ENCODE measurements around the gene ALG2. TPM values are rescaled to one million over a fixed set of nuclear protein-coding genes. Genes with fewer than 3 reads are reported as not detected.

The ALG2 gene
- total and polyA plus RNA-seq, 9 of the 15 experiments (the other 6 are each of a cell fraction or from before 2014, with no cell fraction given): 4.9 to 41.9 (median 20.2) TPM

- Histone ChIP-seq H3K9ac (ENCODE audit: insufficient read depth in 1 of 2, low read depth in 2 of 2, low read length in 2 of 2) (no peak overlapping the region), H3K4me2 (ENCODE audit: insufficient read depth, low read length) (no peak overlapping the region), H3K27me3 (ENCODE audit: control insufficient read depth in 2 of 2, insufficient read depth in 2 of 2, low read length in 2 of 2) (no peaks in the 10 kb centered on the region), H4K20me1 (replicated peaks; ENCODE audit: control insufficient read depth, insufficient read depth, low read length) (no peaks in the 10 kb centered on the region), H3K9me1 (ENCODE audit: control insufficient read depth, insufficient read depth, low read length) (no peaks in the 10 kb centered on the region), H2AFZ (ENCODE audit: low read depth, low read length) (no peak overlapping the region), H3K36me3 (ENCODE audit: control insufficient read depth, insufficient read depth, low read length) (peaks cover 20% of the 10 kb centered on the region; the same call in 2 of the 3 replicates), H3K79me2 (ENCODE audit: control insufficient read depth, insufficient read depth, low read length) (no peaks in the 10 kb centered on the region), H3K9me3 (replicated peaks; ENCODE audit: control insufficient read depth, insufficient read depth, low read depth, low read length) (no peaks in the 10 kb centered on the region; the same call in 1 of the 2 replicates), H3K4me3 (no peak overlapping the region), H3K27ac (ENCODE audit: extremely low read depth, low read depth, low read length) (no peak overlapping the region), H3K4me1 (replicated peaks in 1 of 2; ENCODE audit: control insufficient read depth in 2 of 2, insufficient read depth in 2 of 2, low read length in 2 of 2) (peaks cover 0 to 3% of the 10 kb centered on the region in 2 experiments; a peak in 2 of 5 replicates)
- POLR2A ChIA-PET: no interaction called here
- in situ Hi-C loops (cut with MboI) (no loop called here), intact Hi-C loops (cut with micrococcal nuclease) (no loop called here)
- CTCF ChIA-PET (ENCODE audit: low intra/inter-chr PET ratio): no interaction called here
- DNase-seq (ENCODE audit: extremely low read depth in 1 of 4, low spot score in 3 of 4): no peak
- no peak; the same call in 2 of the 3 replicates for ATAC-seq
- 72% methylated on average over 5 of the region's 7 CpGs for WGBS (ENCODE audit: insufficient coverage, low coverage, missing lambda C conversion rate)
- no TSS peak for BruUV-seq (replicated peaks)
- no peak for FAIRE-seq
- TF ChIP-seq NCOR1 (IDR thresholded peaks at IDR 0.05): no peak
- 0 out of 2 replicates have a peak, but pooled peaks have one; percentile 18 for TF ChIP-seq CBFA2T3 (IDR thresholded peaks at IDR 0.05)
Measured at GRCh38 chr9:99235926-99236634, 14.3 kb upstream of the ALG2 start.

- Histone ChIP-seq H3K79me2 (ENCODE audit: control insufficient read depth, insufficient read depth, low read length) (no peaks in the 10 kb centered on the region), H3K9ac (ENCODE audit: insufficient read depth in 1 of 2, low read depth in 2 of 2, low read length in 2 of 2) (no peak overlapping the region), H3K9me3 (replicated peaks; ENCODE audit: control insufficient read depth, insufficient read depth, low read depth, low read length) (no peaks in the 10 kb centered on the region; the same call in 1 of the 2 replicates), H3K9me1 (ENCODE audit: control insufficient read depth, insufficient read depth, low read length) (no peaks in the 10 kb centered on the region), H3K27me3 (ENCODE audit: control insufficient read depth in 2 of 2, insufficient read depth in 2 of 2, low read length in 2 of 2) (no peaks in the 10 kb centered on the region), H3K4me3 (no peak overlapping the region), H3K27ac (ENCODE audit: extremely low read depth, low read depth, low read length) (no peak overlapping the region), H4K20me1 (replicated peaks; ENCODE audit: control insufficient read depth, insufficient read depth, low read length) (no peaks in the 10 kb centered on the region), H3K36me3 (ENCODE audit: control insufficient read depth, insufficient read depth, low read length) (peaks cover 31% of the 10 kb centered on the region; the same call in 2 of the 3 replicates), H2AFZ (ENCODE audit: low read depth, low read length) (no peak overlapping the region), H3K4me2 (ENCODE audit: insufficient read depth, low read length) (no peak overlapping the region), H3K4me1 (replicated peaks in 1 of 2; ENCODE audit: control insufficient read depth in 2 of 2, insufficient read depth in 2 of 2, low read length in 2 of 2) (peaks cover 0 to 3% of the 10 kb centered on the region in 2 experiments; a peak in 2 of 5 replicates)
- POLR2A ChIA-PET: interaction anchor here (0.6 to 1.3 kb wide), 2 partner anchors 9 to 10 kb away, joined by 3 read pairs; no protein-coding TSS in a partner anchor
- FAIRE-seq: no peak
- intact Hi-C loops (cut with micrococcal nuclease) (no loop called here), in situ Hi-C loops (cut with MboI) (no loop called here)
- BruUV-seq (replicated peaks): no TSS peak
- CTCF ChIA-PET (ENCODE audit: low intra/inter-chr PET ratio): no interaction called here
- DNase-seq (ENCODE audit: extremely low read depth in 1 of 4, low spot score in 3 of 4): no peak
- no peak for ATAC-seq
- TF ChIP-seq CBFB (CRISPR knock-in tag; IDR thresholded peaks at IDR 0.05): no peak
- TF ChIP-seq MEF2A (IDR thresholded peaks at IDR 0.05; ENCODE audit: control insufficient read depth, low read depth, low read length): no peak
- TF ChIP-seq, protein P1, sequence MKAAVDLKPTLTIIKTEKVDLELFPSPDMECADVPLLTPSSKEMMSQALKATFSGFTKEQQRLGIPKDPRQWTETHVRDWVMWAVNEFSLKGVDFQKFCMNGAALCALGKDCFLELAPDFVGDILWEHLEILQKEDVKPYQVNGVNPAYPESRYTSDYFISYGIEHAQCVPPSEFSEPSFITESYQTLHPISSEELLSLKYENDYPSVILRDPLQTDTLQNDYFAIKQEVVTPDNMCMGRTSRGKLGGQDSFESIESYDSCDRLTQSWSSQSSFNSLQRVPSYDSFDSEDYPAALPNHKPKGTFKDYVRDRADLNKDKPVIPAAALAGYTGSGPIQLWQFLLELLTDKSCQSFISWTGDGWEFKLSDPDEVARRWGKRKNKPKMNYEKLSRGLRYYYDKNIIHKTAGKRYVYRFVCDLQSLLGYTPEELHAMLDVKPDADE (conservative IDR thresholded peaks at IDR 0.05; ENCODE audit: control insufficient read depth, low read depth, low read length): no peak
- no peak for TF ChIP-seq ZNF830 (CRISPR knock-in tag; IDR thresholded peaks at IDR 0.05)
- TF ChIP-seq AFF4 (CRISPR knock-in tag; IDR thresholded peaks at IDR 0.05): no peak
- no peak for TF ChIP-seq HMBOX1 (IDR thresholded peaks at IDR 0.05)
- TF ChIP-seq ZBTB1 (CRISPR knock-in tag; IDR thresholded peaks at IDR 0.05; ENCODE audit: borderline replicate concordance, low read depth): no peak
Measured at GRCh38 chr9:99235069-99235468, 13.3 kb upstream of the ALG2 start.
